ENCODE data around the gene NUP210L. TPM values are rescaled to one million over a fixed set of nuclear protein-coding genes. Genes with fewer than 3 reads are reported as not detected.

Gene NUP210L
- total and polyA plus RNA-seq, 2 of the 13 experiments (the other 11 are each of a cell fraction or from before 2014, with no cell fraction given): not detected

DNA sequence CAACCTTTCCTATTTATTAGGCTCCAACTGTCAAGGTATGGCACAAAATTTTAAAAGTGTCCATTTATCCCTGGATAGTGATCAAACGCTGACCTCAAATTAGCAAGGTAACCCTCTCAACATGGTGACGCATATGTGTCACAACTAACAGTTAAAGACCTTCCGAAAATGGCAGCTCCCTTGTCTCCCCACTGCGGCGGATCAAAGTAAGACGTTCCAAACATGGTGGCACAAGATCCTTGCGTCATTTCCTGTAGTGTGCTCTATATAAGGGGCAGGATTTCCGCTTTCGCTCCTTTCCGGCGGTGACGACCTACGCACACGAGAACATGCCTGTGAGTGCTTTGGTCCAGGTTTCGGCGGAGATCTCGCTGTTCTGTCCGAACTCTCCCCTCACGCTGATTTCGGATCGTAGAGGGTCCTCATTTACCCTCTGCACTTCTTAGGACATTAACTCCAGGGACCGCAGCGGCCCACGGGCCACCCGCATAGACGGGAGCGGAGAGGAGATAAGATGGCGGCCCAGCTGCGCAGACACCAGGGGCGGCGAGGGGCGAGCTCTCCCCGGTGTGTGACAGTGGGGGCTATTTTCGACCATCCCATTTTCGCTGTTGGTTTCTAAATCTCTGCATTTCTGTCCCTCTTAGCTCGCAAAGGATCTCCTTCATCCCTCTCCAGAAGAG lies 164.3 kb downstream of the NUP210L start, which contains the start of gene RPS27 (continued):
- TF ChIP-seq GPN1 (CRISPR knock-in tag; IDR thresholded peaks at IDR 0.05; ENCODE audit: borderline replicate concordance): peak; percentile 62; the same call in 1 of the 2 replicates
- peak; percentile 62 for TF ChIP-seq ATF7 (IDR thresholded peaks at IDR 0.05)
- 0 out of 2 replicates have a peak, but pooled peaks have one; percentile 29 for TF ChIP-seq ATF7 (CRISPR knock-in tag; IDR thresholded peaks at IDR 0.05)
- TF ChIP-seq, protein P1, sequence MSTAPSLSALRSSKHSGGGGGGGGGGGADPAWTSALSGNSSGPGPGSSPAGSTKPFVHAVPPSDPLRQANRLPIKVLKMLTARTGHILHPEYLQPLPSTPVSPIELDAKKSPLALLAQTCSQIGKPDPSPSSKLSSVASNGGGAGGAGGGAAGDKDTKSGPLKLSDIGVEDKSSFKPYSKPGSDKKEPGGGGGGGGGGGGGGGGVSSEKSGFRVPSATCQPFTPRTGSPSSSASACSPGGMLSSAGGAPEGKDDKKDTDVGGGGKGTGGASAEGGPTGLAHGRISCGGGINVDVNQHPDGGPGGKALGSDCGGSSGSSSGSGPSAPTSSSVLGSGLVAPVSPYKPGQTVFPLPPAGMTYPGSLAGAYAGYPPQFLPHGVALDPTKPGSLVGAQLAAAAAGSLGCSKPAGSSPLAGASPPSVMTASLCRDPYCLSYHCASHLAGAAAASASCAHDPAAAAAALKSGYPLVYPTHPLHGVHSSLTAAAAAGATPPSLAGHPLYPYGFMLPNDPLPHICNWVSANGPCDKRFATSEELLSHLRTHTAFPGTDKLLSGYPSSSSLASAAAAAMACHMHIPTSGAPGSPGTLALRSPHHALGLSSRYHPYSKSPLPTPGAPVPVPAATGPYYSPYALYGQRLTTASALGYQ (CRISPR knock-in tag; IDR thresholded peaks at IDR 0.05): 0 out of 2 replicates have a peak, but pooled peaks have one; percentile 55
- peak; percentile 37; the same call in 1 of the 2 replicates for TF ChIP-seq NFATC3 (CRISPR knock-in tag; IDR thresholded peaks at IDR 0.05)
- TF ChIP-seq TAF1 (CRISPR knock-in tag; IDR thresholded peaks at IDR 0.05): peak; percentile 98
- peak; percentile 70; the same call in 1 of the 2 replicates for TF ChIP-seq ZNF205 (CRISPR knock-in tag; IDR thresholded peaks at IDR 0.05)
- TF ChIP-seq, protein P2, sequence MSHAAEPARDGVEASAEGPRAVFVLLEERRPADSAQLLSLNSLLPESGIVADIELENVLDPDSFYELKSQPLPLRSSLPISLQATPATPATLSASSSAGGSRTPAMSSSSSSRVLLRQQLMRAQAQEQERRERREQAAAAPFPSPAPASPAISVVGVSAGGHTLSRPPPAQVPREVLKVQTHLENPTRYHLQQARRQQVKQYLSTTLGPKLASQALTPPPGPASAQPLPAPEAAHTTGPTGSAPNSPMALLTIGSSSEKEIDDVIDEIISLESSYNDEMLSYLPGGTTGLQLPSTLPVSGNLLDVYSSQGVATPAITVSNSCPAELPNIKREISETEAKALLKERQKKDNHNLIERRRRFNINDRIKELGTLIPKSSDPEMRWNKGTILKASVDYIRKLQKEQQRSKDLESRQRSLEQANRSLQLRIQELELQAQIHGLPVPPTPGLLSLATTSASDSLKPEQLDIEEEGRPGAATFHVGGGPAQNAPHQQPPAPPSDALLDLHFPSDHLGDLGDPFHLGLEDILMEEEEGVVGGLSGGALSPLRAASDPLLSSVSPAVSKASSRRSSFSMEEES (CRISPR knock-in tag; IDR thresholded peaks at IDR 0.05): peak; percentile 84
- TF ChIP-seq, protein P3, sequence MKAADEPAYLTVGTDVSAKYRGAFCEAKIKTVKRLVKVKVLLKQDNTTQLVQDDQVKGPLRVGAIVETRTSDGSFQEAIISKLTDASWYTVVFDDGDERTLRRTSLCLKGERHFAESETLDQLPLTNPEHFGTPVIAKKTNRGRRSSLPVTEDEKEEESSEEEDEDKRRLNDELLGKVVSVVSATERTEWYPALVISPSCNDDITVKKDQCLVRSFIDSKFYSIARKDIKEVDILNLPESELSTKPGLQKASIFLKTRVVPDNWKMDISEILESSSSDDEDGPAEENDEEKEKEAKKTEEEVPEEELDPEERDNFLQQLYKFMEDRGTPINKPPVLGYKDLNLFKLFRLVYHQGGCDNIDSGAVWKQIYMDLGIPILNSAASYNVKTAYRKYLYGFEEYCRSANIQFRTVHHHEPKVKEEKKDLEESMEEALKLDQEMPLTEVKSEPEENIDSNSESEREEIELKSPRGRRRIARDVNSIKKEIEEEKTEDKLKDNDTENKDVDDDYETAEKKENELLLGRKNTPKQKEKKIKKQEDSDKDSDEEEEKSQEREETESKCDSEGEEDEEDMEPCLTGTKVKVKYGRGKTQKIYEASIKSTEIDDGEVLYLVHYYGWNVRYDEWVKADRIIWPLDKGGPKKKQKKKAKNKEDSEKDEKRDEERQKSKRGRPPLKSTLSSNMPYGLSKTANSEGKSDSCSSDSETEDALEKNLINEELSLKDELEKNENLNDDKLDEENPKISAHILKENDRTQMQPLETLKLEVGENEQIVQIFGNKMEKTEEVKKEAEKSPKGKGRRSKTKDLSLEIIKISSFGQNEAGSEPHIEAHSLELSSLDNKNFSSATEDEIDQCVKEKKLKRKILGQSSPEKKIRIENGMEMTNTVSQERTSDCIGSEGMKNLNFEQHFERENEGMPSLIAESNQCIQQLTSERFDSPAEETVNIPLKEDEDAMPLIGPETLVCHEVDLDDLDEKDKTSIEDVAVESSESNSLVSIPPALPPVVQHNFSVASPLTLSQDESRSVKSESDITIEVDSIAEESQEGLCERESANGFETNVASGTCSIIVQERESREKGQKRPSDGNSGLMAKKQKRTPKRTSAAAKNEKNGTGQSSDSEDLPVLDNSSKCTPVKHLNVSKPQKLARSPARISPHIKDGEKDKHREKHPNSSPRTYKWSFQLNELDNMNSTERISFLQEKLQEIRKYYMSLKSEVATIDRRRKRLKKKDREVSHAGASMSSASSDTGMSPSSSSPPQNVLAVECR (CRISPR knock-in tag; IDR thresholded peaks at IDR 0.05; ENCODE audit: borderline replicate concordance): peak; percentile 95
- peak; percentile 97 for TF ChIP-seq SAP130 (CRISPR knock-in tag; IDR thresholded peaks at IDR 0.05; ENCODE audit: low read depth)
- TF ChIP-seq, protein P4, sequence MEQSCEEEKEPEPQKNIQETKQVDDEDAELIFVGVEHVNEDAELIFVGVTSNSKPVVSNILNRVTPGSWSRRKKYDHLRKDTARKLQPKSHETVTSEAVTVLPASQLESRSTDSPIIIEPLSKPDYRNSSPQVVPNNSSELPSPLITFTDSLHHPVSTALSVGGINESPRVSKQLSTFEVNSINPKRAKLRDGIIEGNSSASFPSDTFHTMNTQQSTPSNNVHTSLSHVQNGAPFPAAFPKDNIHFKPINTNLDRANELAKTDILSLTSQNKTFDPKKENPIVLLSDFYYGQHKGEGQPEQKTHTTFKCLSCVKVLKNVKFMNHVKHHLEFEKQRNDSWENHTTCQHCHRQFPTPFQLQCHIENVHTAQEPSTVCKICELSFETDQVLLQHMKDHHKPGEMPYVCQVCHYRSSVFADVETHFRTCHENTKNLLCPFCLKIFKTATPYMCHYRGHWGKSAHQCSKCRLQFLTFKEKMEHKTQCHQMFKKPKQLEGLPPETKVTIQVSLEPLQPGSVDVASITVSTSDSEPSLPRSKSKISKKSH (CRISPR knock-in tag; IDR thresholded peaks at IDR 0.05; ENCODE audit: borderline replicate concordance): no peak; the same call in 1 of the 2 replicates
- TF ChIP-seq, protein P5, sequence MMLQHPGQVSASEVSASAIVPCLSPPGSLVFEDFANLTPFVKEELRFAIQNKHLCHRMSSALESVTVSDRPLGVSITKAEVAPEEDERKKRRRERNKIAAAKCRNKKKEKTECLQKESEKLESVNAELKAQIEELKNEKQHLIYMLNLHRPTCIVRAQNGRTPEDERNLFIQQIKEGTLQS (CRISPR knock-in tag; IDR thresholded peaks at IDR 0.05): peak; percentile 58; the same call in 1 of the 2 replicates
- peak; percentile 45; the same call in 1 of the 2 replicates for TF ChIP-seq ZNF530 (CRISPR knock-in tag; IDR thresholded peaks at IDR 0.05; ENCODE audit: low read depth)
- no peak for TF ChIP-seq ZNF780A (CRISPR knock-in tag; IDR thresholded peaks at IDR 0.05)
- no peak for TF ChIP-seq MXD4 (CRISPR knock-in tag; IDR thresholded peaks at IDR 0.05)
- TF ChIP-seq, protein P6, sequence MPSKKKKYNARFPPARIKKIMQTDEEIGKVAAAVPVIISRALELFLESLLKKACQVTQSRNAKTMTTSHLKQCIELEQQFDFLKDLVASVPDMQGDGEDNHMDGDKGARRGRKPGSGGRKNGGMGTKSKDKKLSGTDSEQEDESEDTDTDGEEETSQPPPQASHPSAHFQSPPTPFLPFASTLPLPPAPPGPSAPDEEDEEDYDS (CRISPR knock-in tag; IDR thresholded peaks at IDR 0.05): peak; percentile 94
- TF ChIP-seq RBAK (CRISPR knock-in tag; IDR thresholded peaks at IDR 0.05): no peak

Data from HepG2 (cell line).